Neural progenitor cell (in vitro differentiated cells): ENCODE measurements around the gene CLDN16. TPM values are rescaled to one million over a fixed set of nuclear protein-coding genes. Genes with fewer than 3 reads are reported as not detected.

Experiments
- DNase-seq: peaks from one replicate; pipeline ENCODE4 v3.0.0-alpha.2; 2016; ENCODE audit warnings: low spot score
- H2AFZ ChIP-seq: fragments of 200-600 bp; sonication (generic); replicated peaks from 2 replicates; pipeline ENCODE4 v1.6.1; 2016; ENCODE audit warnings: antibody characterized with exemption
- H3F3A ChIP-seq: fragments of 200-600 bp; sonication (generic); 2 replicates; pipeline ENCODE4 v1.6.1; 2016; ENCODE audit warnings: antibody characterized with exemption, low read depth
- H3K27ac ChIP-seq: fragments of 200-600 bp; sonication (generic); 2 replicates; pipeline ENCODE4 v1.5.1; 2016; ENCODE audit warnings: mild to moderate bottlenecking
- H3K27me3 ChIP-seq: fragments of 200-600 bp; sonication (generic); 2 replicates; pipeline ENCODE4 v1.6.1; 2016; ENCODE audit warnings: mild to moderate bottlenecking, moderate library complexity
- H3K36me3 ChIP-seq: fragments of 200-600 bp; sonication (generic); 2 replicates; pipeline ENCODE4 v1.5.1; 2016
- H3K4me1 ChIP-seq: fragments of 200-600 bp; sonication (generic); 2 replicates; pipeline ENCODE4 v1.6.1; 2016; ENCODE audit warnings: mixed run types
- H3K4me2 ChIP-seq: fragments of 200-600 bp; sonication (generic); 2 replicates; pipeline ENCODE4 v1.6.1; 2016
- H3K4me3 ChIP-seq: fragments of 200-600 bp; sonication (generic); 2 replicates; pipeline ENCODE4 v1.5.1; 2016
- H3K79me2 ChIP-seq: fragments of 200-600 bp; sonication (generic); 2 replicates; pipeline ENCODE4 v1.6.1; 2016; ENCODE audit warnings: low read depth
- H3K9ac ChIP-seq: fragments of 200-600 bp; sonication (generic); 2 replicates; pipeline ENCODE4 v1.6.1; 2016
- H3K9me3 ChIP-seq: fragments of 200-600 bp; sonication (generic); 2 replicates; pipeline ENCODE4 v1.5.1; 2016; ENCODE audit warnings: low read depth
- H4K20me1 ChIP-seq: fragments of 200-600 bp; sonication (generic); 2 replicates; pipeline ENCODE4 v1.6.1; 2016; ENCODE audit warnings: low read depth
- H3K27ac Mint-ChIP-seq: 3 replicates; pipeline ENCODE4 v1.8.0; 2021; ENCODE audit warnings: mixed read lengths
- H3K27me3 Mint-ChIP-seq: 2 replicates; pipeline ENCODE4 v1.8.0; 2022; ENCODE audit warnings: low read depth, mild to moderate bottlenecking, inconsistent platforms, moderate library complexity, mixed read lengths; ENCODE audit not compliant: insufficient read depth
- H3K36me3 Mint-ChIP-seq: 3 replicates; pipeline ENCODE4 v1.8.0; 2021; ENCODE audit warnings: mixed read lengths
- H3K4me1 Mint-ChIP-seq: 3 replicates; pipeline ENCODE4 v1.8.0; 2021; ENCODE audit warnings: mixed read lengths
- H3K4me3 Mint-ChIP-seq: 3 replicates; pipeline ENCODE4 v1.8.0; 2021; ENCODE audit warnings: mild to moderate bottlenecking, moderate library complexity, mixed read lengths
- H3K9me3 Mint-ChIP-seq: 3 replicates; pipeline ENCODE4 v1.8.0; 2020; ENCODE audit warnings: mixed read lengths
- EZH2 ChIP-seq: fragments of 200-600 bp; sonication (generic); IDR thresholded peaks from 2 replicates; pipeline ENCODE4 v1.6.1; 2017; ENCODE audit warnings: antibody characterized with exemption, mild to moderate bottlenecking, moderate library complexity
- EZH2phosphoT487 ChIP-seq: fragments of 200-600 bp; sonication (generic); IDR thresholded peaks from 2 replicates; pipeline ENCODE4 v1.6.1; 2017; ENCODE audit warnings: antibody characterized with exemption
- total RNA-seq: library from RNA; depleted of rRNA; stranded (reverse); fragments of >200 nt; gene quantifications from 2 replicates; pipeline ENCODE4 v1.2.3, GENCODE V29; 2015; ENCODE audit warnings: low replicate concordance
- TF ChIP-seq, protein P1 (sequence below): fragments of 200-600 bp; sonication (generic); IDR thresholded peaks from 2 replicates; pipeline ENCODE4 v1.5.1; 2017; ENCODE audit warnings: antibody characterized with exemption, mild to moderate bottlenecking

The CLDN16 gene
- total RNA-seq, 1 donor from 2014 or later: not detected

DNA sequence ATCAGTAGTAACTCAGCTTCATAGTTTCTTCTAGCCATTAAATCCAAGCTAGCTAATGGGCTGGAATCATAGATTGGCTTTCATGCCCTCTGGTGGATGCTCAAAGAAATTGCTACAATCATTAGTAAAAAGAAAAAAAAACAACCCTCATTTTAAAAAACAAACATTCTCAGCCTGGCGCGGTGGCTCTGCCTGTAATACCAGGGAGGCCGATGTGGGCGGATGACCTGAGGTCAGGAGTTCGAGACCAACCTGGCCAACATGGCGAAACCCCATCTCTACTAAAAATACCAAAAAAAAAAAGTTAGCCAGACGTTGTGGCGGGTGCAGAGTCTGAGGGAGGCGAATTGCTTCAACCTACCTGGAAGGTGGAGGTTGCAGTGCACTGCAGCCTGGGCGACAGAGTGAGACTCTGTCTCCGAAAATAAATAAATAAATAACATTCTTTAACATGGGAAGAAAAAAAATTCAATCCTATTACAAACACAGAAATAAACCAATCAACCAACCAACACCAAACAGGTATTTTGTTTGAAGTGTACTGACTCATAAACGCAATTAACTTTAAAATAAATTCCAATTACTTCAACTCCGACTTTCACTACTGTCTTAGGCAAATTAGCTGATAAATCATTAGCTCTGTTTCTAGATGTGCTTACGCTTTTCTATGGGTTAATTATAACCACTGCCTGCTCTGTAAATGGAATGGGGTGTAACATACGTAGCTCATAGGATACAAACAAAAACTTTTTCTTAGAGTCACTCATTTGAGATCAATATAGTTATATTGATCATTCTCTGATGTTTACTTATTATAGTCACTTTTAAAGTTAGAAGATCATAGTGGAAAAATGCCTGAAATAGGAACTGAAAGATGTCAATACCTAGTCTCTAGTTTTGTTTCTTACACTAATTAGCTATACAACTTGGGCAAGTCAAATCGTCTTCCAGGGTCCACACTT, 36.8 kb downstream of the CLDN16 start:
- no peak for TF ChIP-seq EZH2phosphoT487
- TF ChIP-seq, protein P1, sequence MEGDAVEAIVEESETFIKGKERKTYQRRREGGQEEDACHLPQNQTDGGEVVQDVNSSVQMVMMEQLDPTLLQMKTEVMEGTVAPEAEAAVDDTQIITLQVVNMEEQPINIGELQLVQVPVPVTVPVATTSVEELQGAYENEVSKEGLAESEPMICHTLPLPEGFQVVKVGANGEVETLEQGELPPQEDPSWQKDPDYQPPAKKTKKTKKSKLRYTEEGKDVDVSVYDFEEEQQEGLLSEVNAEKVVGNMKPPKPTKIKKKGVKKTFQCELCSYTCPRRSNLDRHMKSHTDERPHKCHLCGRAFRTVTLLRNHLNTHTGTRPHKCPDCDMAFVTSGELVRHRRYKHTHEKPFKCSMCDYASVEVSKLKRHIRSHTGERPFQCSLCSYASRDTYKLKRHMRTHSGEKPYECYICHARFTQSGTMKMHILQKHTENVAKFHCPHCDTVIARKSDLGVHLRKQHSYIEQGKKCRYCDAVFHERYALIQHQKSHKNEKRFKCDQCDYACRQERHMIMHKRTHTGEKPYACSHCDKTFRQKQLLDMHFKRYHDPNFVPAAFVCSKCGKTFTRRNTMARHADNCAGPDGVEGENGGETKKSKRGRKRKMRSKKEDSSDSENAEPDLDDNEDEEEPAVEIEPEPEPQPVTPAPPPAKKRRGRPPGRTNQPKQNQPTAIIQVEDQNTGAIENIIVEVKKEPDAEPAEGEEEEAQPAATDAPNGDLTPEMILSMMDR: peak; percentile 76
- H3K27me3 Mint-ChIP-seq: peaks cover 6% of the 10 kb centered on the region
- H3K27ac Mint-ChIP-seq: peak overlapping the region; percentile 43
- Histone ChIP-seq H3K27me3 (no peaks in the 10 kb centered on the region), H3K79me2 (no peaks in the 10 kb centered on the region), H3K9ac (no peak overlapping the region), H4K20me1 (no peaks in the 10 kb centered on the region), H3K27ac (no peak overlapping the region), H3K4me2 (no peak overlapping the region), H3K4me1 (no peaks in the 10 kb centered on the region), H3K36me3 (no peaks in the 10 kb centered on the region), H3K9me3 (no peaks in the 10 kb centered on the region), H3F3A (no peaks in the 10 kb centered on the region), H3K4me3 (no peak overlapping the region), H2AFZ (no peak overlapping the region)
- DNase-seq: peak; percentile 73
- H3K4me1 Mint-ChIP-seq: no peaks in the 10 kb centered on the region
- H3K9me3 Mint-ChIP-seq: no peaks in the 10 kb centered on the region
- no peaks in the 10 kb centered on the region for H3K36me3 Mint-ChIP-seq
- H3K4me3 Mint-ChIP-seq: no peak overlapping the region

DNA sequence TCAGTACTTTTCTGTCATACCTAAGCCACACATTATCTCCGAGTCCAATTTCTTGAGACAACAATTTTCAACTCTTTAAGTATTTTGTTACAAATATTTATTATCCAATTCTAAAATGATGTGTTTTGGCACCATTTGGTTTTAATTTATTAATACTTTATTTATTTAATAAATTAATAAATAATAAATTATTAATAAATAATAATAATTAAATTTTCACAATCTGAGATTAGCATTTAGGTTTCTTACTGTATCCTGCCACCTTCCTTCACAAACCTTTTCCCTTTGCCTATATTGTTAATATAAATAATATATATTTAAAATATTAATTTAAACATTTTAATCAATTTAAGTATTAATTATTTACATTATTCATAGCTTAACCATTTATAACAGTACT, 37.9 kb downstream of the CLDN16 start:
- no peak overlapping the region for H3K27ac ChIP-seq
- H3F3A ChIP-seq: no peaks in the 10 kb centered on the region

DNA sequence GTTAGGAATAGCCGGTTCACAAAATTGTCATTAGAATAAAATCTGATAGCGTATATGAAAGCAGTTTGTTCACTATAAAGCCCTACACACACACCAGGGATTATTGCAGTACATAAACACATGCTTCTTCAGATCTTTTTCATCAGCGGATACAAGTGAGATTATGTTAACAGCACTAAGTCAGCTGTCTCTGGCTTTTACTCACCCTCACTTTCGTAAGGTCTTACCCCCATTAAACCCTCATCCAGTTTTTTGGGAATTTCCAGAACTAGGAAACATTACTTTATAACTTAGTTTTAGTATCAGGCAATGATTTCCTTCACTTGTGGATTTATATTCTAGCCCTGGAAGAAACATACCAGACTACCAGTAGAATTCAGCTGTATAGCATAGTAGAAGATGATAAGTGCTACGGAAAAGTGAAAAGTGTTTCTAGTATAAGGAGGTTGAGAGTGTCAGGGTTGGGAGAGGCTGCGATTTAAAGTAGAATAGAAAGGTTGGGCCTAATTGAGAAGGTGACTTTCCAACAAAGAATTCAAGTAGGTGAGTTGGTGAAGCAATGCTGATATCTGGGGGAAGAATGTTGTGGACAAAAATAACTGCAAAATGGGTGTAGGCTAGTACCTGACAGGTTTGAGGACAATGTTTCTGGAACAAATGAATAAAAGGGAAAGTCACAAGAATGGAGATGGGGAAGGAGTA, 39.0 kb downstream of the CLDN16 start:
- Mint-ChIP-seq H3K27ac (no peak overlapping the region), H3K9me3 (no peaks in the 10 kb centered on the region)

More for the DNA sequence above, 37.9 kb downstream of the CLDN16 start:
- Mint-ChIP-seq H3K4me1 (no peaks in the 10 kb centered on the region), H3K27ac (no peak overlapping the region), H3K9me3 (no peaks in the 10 kb centered on the region), H3K27me3 (peaks cover 3% of the 10 kb centered on the region), H3K4me3 (no peak overlapping the region), H3K36me3 (no peaks in the 10 kb centered on the region)
- H3K36me3 ChIP-seq: no peaks in the 10 kb centered on the region
- no peak for DNase-seq
- no peak overlapping the region for H3K9ac ChIP-seq
- no peaks in the 10 kb centered on the region for H3K4me1 ChIP-seq
- H3K79me2 ChIP-seq: no peaks in the 10 kb centered on the region
- H3K4me2 ChIP-seq: no peak overlapping the region
- H3K9me3 ChIP-seq: no peaks in the 10 kb centered on the region
- H2AFZ ChIP-seq: no peak overlapping the region
- no peaks in the 10 kb centered on the region for H3K27me3 ChIP-seq
- H3K4me3 ChIP-seq: no peak overlapping the region
- TF ChIP-seq EZH2 (no peak), EZH2phosphoT487 (no peak)
- TF ChIP-seq, protein P1: no peak
- H4K20me1 ChIP-seq: no peaks in the 10 kb centered on the region

More for the DNA sequence above, 39.0 kb downstream of the CLDN16 start:
- peaks cover 3% of the 10 kb centered on the region for H3K27me3 Mint-ChIP-seq
- Histone ChIP-seq H3K4me3 (no peak overlapping the region), H3K9ac (no peak overlapping the region), H3K4me2 (no peak overlapping the region), H3K27me3 (no peaks in the 10 kb centered on the region), H2AFZ (no peak overlapping the region), H4K20me1 (no peaks in the 10 kb centered on the region), H3K4me1 (no peaks in the 10 kb centered on the region), H3F3A (no peaks in the 10 kb centered on the region), H3K9me3 (no peaks in the 10 kb centered on the region), H3K36me3 (no peaks in the 10 kb centered on the region), H3K27ac (no peak overlapping the region), H3K79me2 (no peaks in the 10 kb centered on the region)
- H3K36me3 Mint-ChIP-seq: no peaks in the 10 kb centered on the region
- TF ChIP-seq, protein P1: no peak
- TF ChIP-seq EZH2phosphoT487 (no peak), EZH2 (no peak)
- H3K4me1 Mint-ChIP-seq: no peaks in the 10 kb centered on the region
- no peak for DNase-seq
- no peak overlapping the region for H3K4me3 Mint-ChIP-seq
